OCI-LY3 (cell line): ENCODE data around the gene HS6ST2.
"Not testable (repeated sequence)": the region's sequence is repeated elsewhere in the genome, so short reads cannot be mapped to it uniquely, and the experiment has no call there.

Experiments used
- H2AFZ ChIP-seq: fragments of 200-600, 300-600 bp; shearing (Covaris generic); 2 replicates; pipeline ENCODE4 v1.6.0; 2014; ENCODE audit warnings: antibody characterized with exemption, low read depth, low read length
- H3K27ac ChIP-seq: fragments of 200-600, 300-600 bp; sonication (generic); 2 replicates; pipeline ENCODE4 v1.5.1; 2014; ENCODE audit warnings: mild to moderate bottlenecking, low read length, moderate library complexity, mixed read lengths
- H3K27me3 ChIP-seq: fragments of 200-600, 300-600 bp; sonication (generic); 2 replicates; pipeline ENCODE4 v1.6.1; 2014; ENCODE audit warnings: low read depth, low read length, mixed read lengths
- H3K36me3 ChIP-seq: fragments of 200-600, 300-600 bp; sonication (generic); replicated peaks from 2 replicates; pipeline ENCODE3; 2014; ENCODE audit warnings: low read depth, low read length, mixed read lengths
- H3K4me1 ChIP-seq: fragments of 300-600, 200-600 bp; sonication (generic); 2 replicates; pipeline ENCODE4 v1.6.1; 2014; ENCODE audit warnings: low read length, mixed read lengths
- H3K4me2 ChIP-seq: fragments of 200-600, 300-600 bp; sonication (generic); 2 replicates; pipeline ENCODE4 v1.6.1; 2014; ENCODE audit warnings: low read length, mixed read lengths
- H3K4me3 ChIP-seq: fragments of 300-600, 200-600 bp; sonication (generic); 2 replicates; pipeline ENCODE4 v1.5.1; 2014; ENCODE audit warnings: antibody characterized with exemption, mild to moderate bottlenecking, low read length, moderate library complexity
- H3K79me2 ChIP-seq: fragments of 300-600, 200-600 bp; shearing (Covaris generic); 2 replicates; pipeline ENCODE4 v1.6.1; 2014; ENCODE audit warnings: mild to moderate bottlenecking, low read length, mixed read lengths
- H3K9ac ChIP-seq: fragments of 300-600, 200-600 bp; shearing (Covaris generic); 2 replicates; pipeline ENCODE4 v1.6.0; 2014; ENCODE audit warnings: mild to moderate bottlenecking, low read length, moderate library complexity
- H3K9me3 ChIP-seq: fragments of 200-600, 300-600 bp; shearing (Covaris generic); 2 replicates; pipeline ENCODE4 v1.6.1; 2014; ENCODE audit warnings: low read length, mixed read lengths; ENCODE audit not compliant: insufficient read depth
- H4K20me1 ChIP-seq: fragments of 200-600, 300-600 bp; sonication (generic); 2 replicates; pipeline ENCODE4 v1.6.1; 2016; ENCODE audit warnings: low read length, mixed read lengths; ENCODE audit not compliant: insufficient read depth
- CTCF ChIP-seq: fragments of 200-600, 300-600 bp; sonication (generic); IDR thresholded peaks from 2 replicates; pipeline ENCODE4 v1.5.1; 2014; ENCODE audit warnings: antibody characterized with exemption, low read length, low read depth
- EZH2phosphoT487 ChIP-seq: fragments of 200-600 bp; shearing (Covaris generic); IDR thresholded peaks from 2 replicates; pipeline ENCODE4 v1.6.1; 2018; ENCODE audit warnings: antibody characterized with exemption, mixed run types, low read depth

The HS6ST2 gene

GRCh38 chrX:132983496-132983895 lies 25.1 kb upstream of the HS6ST2 start:
- H3K27me3 ChIP-seq = no peaks in the 10 kb centered on the region
- H2AFZ ChIP-seq = no peak overlapping the region
- H4K20me1 ChIP-seq = no peaks in the 10 kb centered on the region
- H3K4me1 ChIP-seq = no peaks in the 10 kb centered on the region
- H3K9me3 ChIP-seq = no peaks in the 10 kb centered on the region
- H3K79me2 ChIP-seq = no peaks in the 10 kb centered on the region
- TF ChIP-seq CTCF (no peak), EZH2phosphoT487 (no peak)
- H3K9ac ChIP-seq = no peak overlapping the region
- H3K36me3 ChIP-seq = no peaks in the 10 kb centered on the region
- H3K27ac ChIP-seq = no peak overlapping the region
- no peak overlapping the region for H3K4me2 ChIP-seq
- H3K4me3 ChIP-seq = no peak overlapping the region

GRCh38 chrX:132980035-132980434 lies 21.6 kb upstream of the HS6ST2 start:
- not testable (repeated sequence) for H3K4me2 ChIP-seq, H3K4me1 ChIP-seq, H3K79me2 ChIP-seq, H3K27me3 ChIP-seq, H3K9me3 ChIP-seq, H3K27ac ChIP-seq, H3K4me3 ChIP-seq, H3K36me3 ChIP-seq, H2AFZ ChIP-seq, H3K9ac ChIP-seq, H4K20me1 ChIP-seq

GRCh38 chrX:132968296-132968949 lies 10.0 kb upstream of the HS6ST2 start:
- Histone ChIP-seq H3K27me3 (no peaks in the 10 kb centered on the region), H3K27ac (no peak overlapping the region), H4K20me1 (no peaks in the 10 kb centered on the region), H3K9ac (no peak overlapping the region), H3K4me3 (no peak overlapping the region), H2AFZ (no peak overlapping the region), H3K79me2 (no peaks in the 10 kb centered on the region), H3K9me3 (no peaks in the 10 kb centered on the region), H3K4me1 (peaks cover 15% of the 10 kb centered on the region), H3K36me3 (no peaks in the 10 kb centered on the region), H3K4me2 (no peak overlapping the region)
- TF ChIP-seq CTCF (no peak), EZH2phosphoT487 (no peak)

GRCh38 chrX:132967049-132967448 lies 8.6 kb upstream of the HS6ST2 start:
- H4K20me1 ChIP-seq = no peaks in the 10 kb centered on the region
- H3K9ac ChIP-seq = no peak overlapping the region
- TF ChIP-seq EZH2phosphoT487 (no peak), CTCF (no peak)
- no peaks in the 10 kb centered on the region for H3K9me3 ChIP-seq
- no peaks in the 10 kb centered on the region for H3K27me3 ChIP-seq
- no peak overlapping the region for H2AFZ ChIP-seq
- no peaks in the 10 kb centered on the region for H3K79me2 ChIP-seq
- H3K36me3 ChIP-seq = no peaks in the 10 kb centered on the region
- H3K4me3 ChIP-seq = no peak overlapping the region
- H3K27ac ChIP-seq = no peak overlapping the region
- peaks cover 19% of the 10 kb centered on the region for H3K4me1 ChIP-seq
- no peak overlapping the region for H3K4me2 ChIP-seq
